Uterus (tissue), 2 donors: ENCODE results near the gene ZC3HAV1.

Experiments used
- POLR2A ChIP-seq, 2 donors: fragments of 450-650 bp; IDR thresholded peaks; one replicate each; pipeline ENCODE4 v1.6.1; 2016; ENCODE audit warnings: antibody characterized with exemption in 2 of 2, mild to moderate bottlenecking in 1 of 2, moderate library complexity in 1 of 2
- TF ChIP-seq, protein P1 (sequence below), 4 experiments: fragments of 200-600 bp in 2 of 4; fragments of 450-650 bp in 2 of 4; sonication (generic) in 2 of 4; IDR thresholded peaks; one replicate each; pipeline ENCODE4 v1.5.1; 2016 to 2019; ENCODE audit warnings: antibody characterized with exemption in 4 of 4, mild to moderate bottlenecking in 2 of 4, moderate library complexity in 1 of 4

DNA sequence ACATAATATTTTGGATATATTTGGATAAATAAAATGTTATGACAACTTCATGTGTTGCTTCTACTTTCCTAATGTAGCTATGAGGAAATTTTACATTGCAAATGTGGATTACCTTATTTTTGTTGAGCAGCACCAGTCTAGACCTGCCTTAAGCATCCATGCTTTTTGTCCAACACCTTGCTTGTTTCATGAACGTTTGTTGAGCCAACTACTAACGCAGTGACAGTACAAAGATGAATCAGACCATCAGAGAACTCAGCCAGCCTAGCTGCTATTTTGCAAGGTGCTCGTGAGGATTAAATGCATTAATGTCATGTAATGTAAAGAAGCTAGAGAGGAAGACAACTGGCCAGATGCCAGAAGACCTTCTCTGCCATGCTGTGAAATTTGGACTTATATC is 72.6 kb downstream of the ZC3HAV1 start:
- TF ChIP-seq, protein P1, sequence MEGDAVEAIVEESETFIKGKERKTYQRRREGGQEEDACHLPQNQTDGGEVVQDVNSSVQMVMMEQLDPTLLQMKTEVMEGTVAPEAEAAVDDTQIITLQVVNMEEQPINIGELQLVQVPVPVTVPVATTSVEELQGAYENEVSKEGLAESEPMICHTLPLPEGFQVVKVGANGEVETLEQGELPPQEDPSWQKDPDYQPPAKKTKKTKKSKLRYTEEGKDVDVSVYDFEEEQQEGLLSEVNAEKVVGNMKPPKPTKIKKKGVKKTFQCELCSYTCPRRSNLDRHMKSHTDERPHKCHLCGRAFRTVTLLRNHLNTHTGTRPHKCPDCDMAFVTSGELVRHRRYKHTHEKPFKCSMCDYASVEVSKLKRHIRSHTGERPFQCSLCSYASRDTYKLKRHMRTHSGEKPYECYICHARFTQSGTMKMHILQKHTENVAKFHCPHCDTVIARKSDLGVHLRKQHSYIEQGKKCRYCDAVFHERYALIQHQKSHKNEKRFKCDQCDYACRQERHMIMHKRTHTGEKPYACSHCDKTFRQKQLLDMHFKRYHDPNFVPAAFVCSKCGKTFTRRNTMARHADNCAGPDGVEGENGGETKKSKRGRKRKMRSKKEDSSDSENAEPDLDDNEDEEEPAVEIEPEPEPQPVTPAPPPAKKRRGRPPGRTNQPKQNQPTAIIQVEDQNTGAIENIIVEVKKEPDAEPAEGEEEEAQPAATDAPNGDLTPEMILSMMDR (IDR thresholded peaks at IDR 0.05), result no peak
- TF ChIP-seq POLR2A (IDR thresholded peaks at IDR 0.05), result no peak
